Thyroid gland (tissue), 4 donors: ENCODE results near the gene COX6A1.

Experiments used
- CTCF ChIP-seq, 6 experiments: fragments of 200-600 bp in 3 of 6; fragments of 450-650 bp in 3 of 6; sonication (generic) in 3 of 6; IDR thresholded peaks; one replicate each; pipeline ENCODE4 v1.5.1; 2016 to 2019; ENCODE audit warnings: antibody characterized with exemption in 6 of 6, mild to moderate bottlenecking in 2 of 6, inconsistent platforms in 1 of 6, moderate library complexity in 1 of 6
- POLR2A ChIP-seq, 2 donors: fragments of 450-650 bp; IDR thresholded peaks; one replicate each; pipeline ENCODE4 v1.6.1; 2017; ENCODE audit warnings: antibody characterized with exemption in 2 of 2, mild to moderate bottlenecking in 2 of 2, moderate library complexity in 1 of 2

GRCh38 chr12:120453977-120454376 lies 16.1 kb downstream of the COX6A1 start:
- TF ChIP-seq POLR2A (IDR thresholded peaks at IDR 0.05) = no peak
- TF ChIP-seq CTCF (IDR thresholded peaks at IDR 0.05) = peak in 5 of 6 experiments; percentile 4 to 58 (median 36)
